Mesothelial cell of epicardium (in vitro differentiated cells): ENCODE measurements around the gene FASN. TPM values are rescaled to one million over a fixed set of nuclear protein-coding genes. Genes with fewer than 3 reads are reported as not detected.

Experiments
- DNase-seq, 2 experiments: peaks; one replicate each; pipeline ENCODE4 v3.0.0; 2021; ENCODE audit warnings: low spot score in 2 of 2; ENCODE audit not compliant: unreplicated experiment in 2 of 2
- H3K27ac Mint-ChIP-seq: 2 replicates; pipeline ENCODE4 v1.8.0; 2021; ENCODE audit warnings: mixed read lengths
- H3K27me3 Mint-ChIP-seq: 2 replicates; pipeline ENCODE4 v1.8.0; 2021; ENCODE audit warnings: low read depth, mixed read lengths
- H3K36me3 Mint-ChIP-seq: 2 replicates; pipeline ENCODE4 v1.8.0; 2021; ENCODE audit warnings: mixed read lengths
- H3K4me1 Mint-ChIP-seq: 2 replicates; pipeline ENCODE4 v1.8.0; 2021; ENCODE audit warnings: mixed read lengths
- H3K4me3 Mint-ChIP-seq: 2 replicates; pipeline ENCODE4 v1.8.0; 2021; ENCODE audit warnings: mild to moderate bottlenecking, moderate library complexity, mixed read lengths
- H3K9me3 Mint-ChIP-seq: 2 replicates; pipeline ENCODE4 v1.8.0; 2021; ENCODE audit warnings: mixed read lengths
- total RNA-seq: library from RNA; stranded (reverse); gene quantifications from 3 replicates; pipeline ENCODE4 v1.2.1, GENCODE V29; 2021
- TF ChIP-seq, protein P1 (sequence below): fragments of 200-600 bp; sonication (generic); IDR thresholded peaks from one replicate; pipeline ENCODE4 v1.5.0; 2021; ENCODE audit warnings: antibody characterized with exemption; ENCODE audit not compliant: unreplicated experiment

The FASN gene
- total RNA-seq, 1 donor from 2014 or later: 227 TPM

- no peak for DNase-seq
- H3K27ac Mint-ChIP-seq: no peak overlapping the region
- TF ChIP-seq, protein P1, sequence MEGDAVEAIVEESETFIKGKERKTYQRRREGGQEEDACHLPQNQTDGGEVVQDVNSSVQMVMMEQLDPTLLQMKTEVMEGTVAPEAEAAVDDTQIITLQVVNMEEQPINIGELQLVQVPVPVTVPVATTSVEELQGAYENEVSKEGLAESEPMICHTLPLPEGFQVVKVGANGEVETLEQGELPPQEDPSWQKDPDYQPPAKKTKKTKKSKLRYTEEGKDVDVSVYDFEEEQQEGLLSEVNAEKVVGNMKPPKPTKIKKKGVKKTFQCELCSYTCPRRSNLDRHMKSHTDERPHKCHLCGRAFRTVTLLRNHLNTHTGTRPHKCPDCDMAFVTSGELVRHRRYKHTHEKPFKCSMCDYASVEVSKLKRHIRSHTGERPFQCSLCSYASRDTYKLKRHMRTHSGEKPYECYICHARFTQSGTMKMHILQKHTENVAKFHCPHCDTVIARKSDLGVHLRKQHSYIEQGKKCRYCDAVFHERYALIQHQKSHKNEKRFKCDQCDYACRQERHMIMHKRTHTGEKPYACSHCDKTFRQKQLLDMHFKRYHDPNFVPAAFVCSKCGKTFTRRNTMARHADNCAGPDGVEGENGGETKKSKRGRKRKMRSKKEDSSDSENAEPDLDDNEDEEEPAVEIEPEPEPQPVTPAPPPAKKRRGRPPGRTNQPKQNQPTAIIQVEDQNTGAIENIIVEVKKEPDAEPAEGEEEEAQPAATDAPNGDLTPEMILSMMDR: no peak
- peaks cover 28% of the 10 kb centered on the region for H3K4me1 Mint-ChIP-seq
- H3K4me3 Mint-ChIP-seq: no peak overlapping the region
- H3K9me3 Mint-ChIP-seq: no peaks in the 10 kb centered on the region
- H3K27me3 Mint-ChIP-seq: no peaks in the 10 kb centered on the region
- peaks cover 22% of the 10 kb centered on the region for H3K36me3 Mint-ChIP-seq
Observed at GRCh38 chr17:82121246-82121645, 23.2 kb upstream of the FASN start.

DNA sequence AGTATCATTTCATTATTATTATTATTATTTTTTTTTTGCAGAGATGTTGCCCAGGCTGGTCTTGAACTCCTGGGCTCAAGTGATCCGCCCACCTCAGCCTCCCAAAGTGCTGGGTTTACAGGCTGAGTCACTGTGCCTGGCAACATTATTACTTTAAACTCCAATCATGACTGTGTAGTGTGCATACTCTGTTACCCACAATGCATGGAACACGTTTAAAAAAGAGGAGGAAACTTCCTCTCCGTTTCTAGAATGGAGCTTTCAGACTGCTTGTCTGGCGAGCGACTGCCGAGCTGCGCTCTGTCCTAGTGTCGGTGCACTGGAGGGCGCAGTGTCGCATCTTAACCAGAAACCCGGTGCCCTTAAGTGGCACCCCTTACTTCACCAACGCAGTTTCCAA lies 22.1 kb upstream of the FASN start:
- Mint-ChIP-seq H3K36me3 (peaks cover 17% of the 10 kb centered on the region), H3K9me3 (no peaks in the 10 kb centered on the region), H3K4me3 (no peak overlapping the region), H3K27ac (peak overlapping the region; percentile 56), H3K4me1 (peaks cover 28% of the 10 kb centered on the region), H3K27me3 (no peaks in the 10 kb centered on the region)
- DNase-seq: no peak
- TF ChIP-seq, protein P1: no peak

GRCh38 chr17:82118815-82119380 lies 20.9 kb upstream of the FASN start:
- TF ChIP-seq, protein P1: no peak
- H3K4me1 Mint-ChIP-seq: peaks cover 28% of the 10 kb centered on the region
- H3K9me3 Mint-ChIP-seq: no peaks in the 10 kb centered on the region
- peak overlapping the region; percentile 71 for H3K27ac Mint-ChIP-seq
- no peak for DNase-seq
- H3K27me3 Mint-ChIP-seq: no peaks in the 10 kb centered on the region
- peaks cover 9% of the 10 kb centered on the region for H3K36me3 Mint-ChIP-seq
- H3K4me3 Mint-ChIP-seq: peak overlapping the region; percentile 32

- no peak for DNase-seq
- Mint-ChIP-seq H3K4me1 (peaks cover 28% of the 10 kb centered on the region), H3K36me3 (peaks cover 6% of the 10 kb centered on the region), H3K9me3 (no peaks in the 10 kb centered on the region), H3K4me3 (peak overlapping the region; percentile 32), H3K27me3 (no peaks in the 10 kb centered on the region), H3K27ac (peak overlapping the region; percentile 71)
- TF ChIP-seq, protein P1: no peak
Observed at GRCh38 chr17:82118168-82118814, 20.3 kb upstream of the FASN start.

DNA sequence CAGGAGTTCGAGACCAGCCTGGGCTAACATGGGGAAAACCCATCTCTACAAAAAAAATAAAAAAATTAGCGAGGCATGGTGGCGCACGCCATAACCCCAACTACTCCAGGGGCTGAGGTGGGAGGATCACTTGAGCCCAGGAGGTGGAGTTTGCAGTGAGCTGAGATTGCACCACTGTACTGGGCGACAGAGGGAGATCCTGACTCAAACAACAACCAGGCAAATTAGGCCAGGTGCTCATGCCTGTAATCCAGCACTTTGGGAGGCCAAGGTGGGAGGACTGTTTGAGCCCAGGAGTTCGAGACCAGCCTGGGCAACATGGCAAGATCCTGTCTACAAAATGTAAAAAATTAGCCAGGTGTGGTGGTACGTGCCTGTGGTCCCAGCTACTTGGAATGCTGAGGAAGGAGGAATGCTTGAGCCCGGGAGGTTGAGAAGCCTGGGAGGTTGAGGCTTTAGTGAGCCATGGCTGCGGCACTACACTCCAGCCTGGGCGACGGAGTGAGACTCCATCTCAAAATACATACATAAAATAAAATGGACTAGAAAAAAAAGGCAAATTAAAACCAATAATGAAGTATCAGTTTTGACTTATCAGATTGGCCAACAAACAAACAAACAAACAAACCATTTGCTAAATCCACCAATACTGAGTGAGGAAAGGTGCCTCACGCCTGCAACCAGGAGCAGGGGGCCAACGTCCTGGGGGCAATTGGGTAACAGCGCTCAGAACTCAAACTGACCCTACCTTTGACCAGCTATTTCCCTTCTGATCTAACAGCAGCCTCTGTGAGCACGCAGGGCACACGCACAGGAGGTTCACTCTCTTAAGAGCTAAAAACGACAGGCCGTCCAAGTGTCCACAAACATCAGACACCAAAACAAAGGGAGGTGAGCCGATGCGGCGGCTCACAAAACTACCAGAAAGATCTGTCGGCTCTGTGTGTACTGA lies 19.4 kb upstream of the FASN start:
- no peak for DNase-seq

More for the DNA sequence above, 19.4 kb upstream of the FASN start:
- Mint-ChIP-seq H3K27me3 (no peaks in the 10 kb centered on the region), H3K4me1 (peaks cover 28% of the 10 kb centered on the region), H3K36me3 (peaks cover 3% of the 10 kb centered on the region), H3K4me3 (no peak overlapping the region), H3K27ac (peak overlapping the region; percentile 17), H3K9me3 (no peaks in the 10 kb centered on the region)
- TF ChIP-seq, protein P1: no peak
